Peyer's patch (tissue), 4 donors: Measurements from ENCODE around the gene AJAP1. TPM values are rescaled to one million over a fixed set of nuclear protein-coding genes. Genes with fewer than 3 reads are reported as not detected.

ENCODE experiments used
- DNase-seq, 3 donors: peaks; one replicate each; pipeline ENCODE4 v3.0.0-alpha.2; 2017 to 2019
- H3K27ac ChIP-seq, 4 donors: fragments of 200-600 bp; sonication (generic); one replicate each; pipeline ENCODE4 v1.5.1; 2016 to 2019
- H3K27me3 ChIP-seq, 2 donors: fragments of 200-600 bp; sonication (generic); one replicate each; pipeline ENCODE4 v1.5.1; 2019
- H3K36me3 ChIP-seq, 3 donors: fragments of 200-600 bp; sonication (generic); one replicate each; pipeline ENCODE4 v1.5.1; 2016 to 2019
- H3K4me1 ChIP-seq, 4 donors: fragments of 200-600 bp; sonication (generic); one replicate each; pipeline ENCODE4 v1.5.1; 2016 to 2019
- H3K4me3 ChIP-seq, 4 donors: fragments of 200-600 bp; sonication (generic); 1 replicate in 3 of 4; 2 replicates in 1 of 4; pipeline ENCODE4 v1.5.1; 2016 to 2019; ENCODE audit warnings: mild to moderate bottlenecking in 1 of 4
- H3K9me3 ChIP-seq, 4 donors: fragments of 200-600 bp; sonication (generic); one replicate each; pipeline ENCODE4 v1.5.1; 2016 to 2019; ENCODE audit warnings: mild to moderate bottlenecking in 1 of 4
- CTCF ChIP-seq, 6 experiments: fragments of 450-650 bp in 4 of 6; fragments of 200-600 bp in 2 of 6; sonication (generic) in 1 of 6; IDR thresholded peaks; one replicate each; pipeline ENCODE4 v1.5.1; 2017 to 2019; ENCODE audit warnings: antibody characterized with exemption in 6 of 6, mild to moderate bottlenecking in 3 of 6, moderate library complexity in 1 of 6
- POLR2A ChIP-seq, 2 donors: fragments of 450-650 bp; IDR thresholded peaks; one replicate each; pipeline ENCODE4 v1.5.1; 2017; ENCODE audit warnings: antibody characterized with exemption in 2 of 2, mild to moderate bottlenecking in 2 of 2, moderate library complexity in 2 of 2
- total RNA-seq, 4 donors: library from RNA; depleted of rRNA; stranded (reverse); fragments of >200 nt; gene quantifications; one replicate each; pipeline ENCODE4 v1.1.0, GENCODE V29; 2016

The AJAP1 gene
- total RNA-seq, 4 donors from 2014 or later = 0.09 to 0.35 (median 0.13) TPM; not detected in 1

- no peaks in the 10 kb centered on the region for H3K36me3 ChIP-seq
- TF ChIP-seq CTCF (IDR thresholded peaks at IDR 0.05) (peak in 4 of 6 experiments; percentile 22 to 34 (median 30)), POLR2A (IDR thresholded peaks at IDR 0.05) (no peak)
- no peak overlapping the region for H3K27ac ChIP-seq
- no peak for DNase-seq
- no peaks in the 10 kb centered on the region for H3K9me3 ChIP-seq
- H3K27me3 ChIP-seq = no peaks in the 10 kb centered on the region
- H3K4me3 ChIP-seq = no peak overlapping the region
- H3K4me1 ChIP-seq = no peaks in the 10 kb centered on the region
These were observed 171.5 kb downstream of the AJAP1 start for GRCh38 chr1:4825800-4826450.

GRCh38 chr1:4830707-4831106 lies 176.3 kb downstream of the AJAP1 start:
- H3K4me3 ChIP-seq = no peak overlapping the region
- TF ChIP-seq CTCF (IDR thresholded peaks at IDR 0.05) (no peak), POLR2A (IDR thresholded peaks at IDR 0.05) (no peak)
- no peaks in the 10 kb centered on the region for H3K4me1 ChIP-seq
- no peak for DNase-seq
- H3K27me3 ChIP-seq = no peaks in the 10 kb centered on the region
- H3K36me3 ChIP-seq = no peaks in the 10 kb centered on the region
- no peak overlapping the region for H3K27ac ChIP-seq
- H3K9me3 ChIP-seq = no peaks in the 10 kb centered on the region

- Histone ChIP-seq H3K4me1 (no peaks in the 10 kb centered on the region), H3K9me3 (peaks cover 0 to 8% (median 0%) of the 10 kb centered on the region in 4 donors), H3K27me3 (no peaks in the 10 kb centered on the region), H3K36me3 (no peaks in the 10 kb centered on the region), H3K4me3 (no peak overlapping the region), H3K27ac (no peak overlapping the region)
- DNase-seq = no peak
- TF ChIP-seq POLR2A (IDR thresholded peaks at IDR 0.05) = no peak
- no peak for TF ChIP-seq CTCF (IDR thresholded peaks at IDR 0.05)
These were observed 182.2 kb downstream of the AJAP1 start for GRCh38 chr1:4836574-4836973.

GRCh38 chr1:4837031-4837600 lies 182.7 kb downstream of the AJAP1 start:
- Histone ChIP-seq H3K9me3 (peaks cover 0 to 8% (median 0%) of the 10 kb centered on the region in 4 donors), H3K36me3 (no peaks in the 10 kb centered on the region)
- DNase-seq = no peak

GRCh38 chr1:4837752-4838151 lies 183.3 kb downstream of the AJAP1 start:
- DNase-seq = no peak

More at GRCh38 chr1:4837031-4837600, 182.7 kb downstream of the AJAP1 start:
- H3K4me1 ChIP-seq = no peaks in the 10 kb centered on the region
- H3K4me3 ChIP-seq = no peak overlapping the region
- no peak overlapping the region for H3K27ac ChIP-seq
- no peaks in the 10 kb centered on the region for H3K27me3 ChIP-seq
- TF ChIP-seq CTCF (IDR thresholded peaks at IDR 0.05) = no peak
- TF ChIP-seq POLR2A (IDR thresholded peaks at IDR 0.05) = no peak

More at GRCh38 chr1:4837752-4838151, 183.3 kb downstream of the AJAP1 start:
- H3K27ac ChIP-seq = no peak overlapping the region
- H3K4me3 ChIP-seq = no peak overlapping the region
- TF ChIP-seq CTCF (IDR thresholded peaks at IDR 0.05) (no peak), POLR2A (IDR thresholded peaks at IDR 0.05) (no peak)
- H3K4me1 ChIP-seq = no peaks in the 10 kb centered on the region
- H3K9me3 ChIP-seq = peaks cover 0 to 8% (median 0%) of the 10 kb centered on the region in 4 donors
- H3K36me3 ChIP-seq = no peaks in the 10 kb centered on the region
- H3K27me3 ChIP-seq = no peaks in the 10 kb centered on the region
